HuH-7 (cell line): ENCODE results near the gene RTP5.
"Not testable (repeated sequence)": the region's sequence is repeated elsewhere in the genome, so short reads cannot be mapped to it uniquely, and the experiment has no call there.

Source experiments
- DNase-seq: peaks from one replicate; pipeline ENCODE4 v3.0.0; 2011; ENCODE audit warnings: low spot score

Gene RTP5

GRCh38 chr2:241869087-241869961, at the start of gene RTP5:
RTP5 (plus strand) TSS chr2:241869729; CDS start chr2:241869757, 28 bp downstream.
- no peak for DNase-seq

GRCh38 chr2:241819947-241820624, 49.4 kb upstream of the RTP5 start:
- not testable (repeated sequence) for DNase-seq

GRCh38 chr2:241820625-241821384, 48.7 kb upstream of the RTP5 start:
- DNase-seq: no peak

DNA sequence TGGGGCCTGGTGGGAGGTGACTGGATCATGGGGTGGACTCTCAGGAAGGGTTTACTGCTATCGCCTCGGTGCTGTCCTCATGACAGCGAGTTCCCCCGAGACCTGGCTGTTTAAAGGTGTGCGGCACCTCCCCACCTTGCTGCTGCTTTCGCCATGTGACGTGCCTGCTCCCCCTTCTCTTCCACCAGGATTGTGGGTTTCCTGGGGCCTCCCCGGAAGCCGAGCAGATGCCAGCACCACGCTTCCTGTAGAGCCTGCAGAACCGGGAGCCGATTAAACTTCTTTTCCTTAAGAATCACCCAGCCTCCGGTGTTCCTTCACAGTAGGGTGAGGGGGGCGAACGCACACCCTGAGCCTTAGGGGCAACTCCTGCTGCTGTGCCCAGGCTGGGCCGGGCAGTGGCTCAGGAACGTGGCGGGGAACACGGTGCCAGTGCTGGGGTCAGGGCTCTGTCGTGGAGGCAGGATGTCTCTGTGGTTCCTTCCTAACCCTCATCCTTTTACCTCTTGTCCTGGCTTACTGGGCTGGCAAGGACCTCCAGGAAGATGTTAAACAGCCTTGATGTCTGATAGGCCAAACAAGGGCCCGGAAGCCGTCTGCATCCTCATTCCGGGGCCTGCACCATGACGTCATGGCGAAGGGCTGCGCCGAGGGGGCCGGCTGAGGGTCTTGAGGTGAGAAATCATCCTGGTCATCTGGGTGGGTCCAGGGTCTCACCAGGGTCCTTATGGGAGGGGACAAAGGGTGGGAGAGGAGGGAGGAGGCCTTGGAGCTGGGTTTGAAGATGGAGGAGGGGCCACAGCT, 47.9 kb upstream of the RTP5 start:
- no peak for DNase-seq

- DNase-seq: no peak
Measured at GRCh38 chr2:241822264-241822623, 47.3 kb upstream of the RTP5 start.

GRCh38 chr2:241823531-241824437, 45.7 kb upstream of the RTP5 start:
- DNase-seq: not testable (repeated sequence)

GRCh38 chr2:241827394-241827793, 42.1 kb upstream of the RTP5 start:
- no peak for DNase-seq

GRCh38 chr2:241833101-241833663, 36.3 kb upstream of the RTP5 start:
- no peak for DNase-seq

DNA sequence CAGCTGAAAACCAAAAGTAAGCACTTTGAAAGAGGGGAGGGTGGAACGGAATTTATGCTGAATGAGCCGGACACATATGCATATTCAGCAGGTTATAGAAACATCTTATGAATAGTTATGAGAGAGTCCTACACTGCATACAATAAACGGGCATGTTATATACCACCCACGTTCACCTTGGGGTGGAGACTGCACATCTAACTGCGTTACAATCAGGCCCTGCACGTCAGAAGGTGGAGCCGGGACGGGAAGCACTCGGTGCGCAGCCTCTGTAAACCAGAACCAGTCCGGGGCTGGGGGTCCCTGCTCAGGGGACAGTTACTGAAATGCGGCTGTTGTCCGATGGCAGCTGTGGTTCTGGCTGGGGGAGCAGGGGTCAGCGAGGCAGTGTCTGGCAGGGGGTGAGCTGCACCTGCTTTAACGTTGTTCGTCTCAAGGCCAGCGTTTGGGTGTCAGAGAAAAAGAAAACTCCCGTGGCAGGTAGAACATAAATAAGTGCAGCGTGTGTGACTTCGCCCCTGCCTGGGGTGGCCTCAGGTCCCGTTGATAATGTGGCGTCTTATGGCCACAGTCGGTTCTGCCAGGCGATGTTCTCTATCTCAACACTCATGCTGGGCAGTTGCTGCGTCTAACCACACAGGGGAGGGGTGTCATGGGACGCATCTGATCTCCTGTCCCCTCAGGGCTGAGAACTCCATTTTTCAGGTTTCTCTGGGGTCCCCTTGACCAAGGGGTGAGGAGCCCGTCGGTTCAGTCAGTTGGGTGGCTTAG, 35.6 kb upstream of the RTP5 start:
- DNase-seq: not testable (repeated sequence)

DNA sequence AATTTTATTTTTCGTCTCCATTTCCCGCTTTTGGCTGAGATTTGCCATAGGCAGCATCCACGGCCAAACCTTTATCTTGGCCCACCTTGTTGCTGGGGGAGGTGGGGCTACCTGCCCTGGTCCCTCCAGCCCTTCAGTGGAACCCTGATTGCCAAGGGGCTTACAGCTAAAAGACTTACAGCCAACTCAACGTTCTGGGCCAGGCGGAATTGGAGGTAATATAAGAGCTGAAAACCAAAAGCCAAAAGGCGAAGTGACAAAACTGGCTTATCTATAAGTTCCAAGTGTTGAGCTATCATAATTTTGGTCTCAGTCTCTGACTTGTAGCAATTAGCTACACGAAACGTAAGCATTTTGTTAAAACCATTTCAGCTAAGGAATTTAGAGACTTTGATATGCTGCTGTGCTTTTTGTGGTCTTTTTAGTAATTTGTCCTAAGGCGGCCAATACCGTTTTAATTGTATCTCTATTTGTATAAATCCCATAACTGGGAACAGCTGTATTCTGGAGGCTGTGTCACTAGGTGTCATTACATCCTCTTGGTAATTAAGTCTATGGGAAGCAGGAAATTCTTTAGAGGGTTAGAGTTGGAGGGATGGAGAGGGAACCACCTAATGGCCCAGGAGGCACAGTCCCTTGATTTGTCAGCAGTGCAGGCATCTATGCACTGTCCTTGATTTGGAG, 34.9 kb upstream of the RTP5 start:
- no peak for DNase-seq

GRCh38 chr2:241835611-241836010, 33.9 kb upstream of the RTP5 start:
- no peak for DNase-seq

GRCh38 chr2:241836292-241836691, 33.2 kb upstream of the RTP5 start:
- DNase-seq: no peak

GRCh38 chr2:241837197-241837965, 32.1 kb upstream of the RTP5 start:
- no peak for DNase-seq

- no peak for DNase-seq
Measured at GRCh38 chr2:241841181-241842066, 28.1 kb upstream of the RTP5 start.

GRCh38 chr2:241842067-241842415, 27.5 kb upstream of the RTP5 start:
- DNase-seq: no peak

GRCh38 chr2:241842620-241843211, 26.8 kb upstream of the RTP5 start:
- DNase-seq: no peak
